ENCODE data around the gene BUB1.
"Not testable (repeated sequence)": the region's sequence is repeated elsewhere in the genome, so short reads cannot be mapped to it uniquely, and the experiment has no call there.

The BUB1 gene

DNA sequence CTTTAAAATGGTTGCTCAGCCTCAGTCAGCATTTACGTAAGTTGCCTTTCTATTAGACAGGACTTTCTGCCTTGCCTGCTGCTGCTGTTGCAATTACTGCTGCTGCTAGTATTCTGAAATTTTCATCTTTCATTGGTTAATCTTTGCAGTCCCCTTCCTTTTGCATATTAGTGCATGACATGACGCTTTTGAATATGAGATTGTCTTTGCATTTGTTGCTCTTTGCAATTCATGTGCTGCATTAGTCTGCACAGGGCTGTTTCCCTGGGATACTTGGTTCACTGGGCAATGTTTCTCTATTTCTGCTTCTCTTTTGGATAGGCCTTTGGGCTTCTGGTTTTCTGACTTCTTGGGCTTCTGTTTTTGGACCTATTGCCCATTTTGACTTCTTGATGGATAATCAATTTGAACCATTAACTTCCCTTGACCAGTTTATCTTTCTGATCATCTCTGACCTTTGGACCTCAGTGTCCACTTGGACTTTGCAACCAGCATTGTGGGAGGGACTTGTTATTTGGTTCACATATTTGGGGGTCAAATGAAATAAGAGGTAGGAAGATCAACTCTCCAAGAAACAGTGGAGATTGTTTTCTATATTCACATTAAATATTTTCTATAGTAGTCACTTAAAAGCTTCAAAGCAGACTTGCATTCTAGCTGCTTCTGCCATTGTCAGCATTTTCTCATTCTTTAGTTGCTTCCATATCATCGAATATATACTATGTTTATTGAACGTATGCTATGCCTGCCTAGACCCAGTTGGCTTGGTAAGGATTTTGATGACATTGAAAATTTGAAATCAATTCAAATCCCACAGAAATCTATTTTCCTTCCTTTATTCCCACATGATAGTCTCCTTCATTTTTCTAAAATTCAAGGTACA is 12.5 kb upstream of the BUB1 start:
- DNase-seq, result no peak

GRCh38 chr2:110688594-110689091 is 10.8 kb upstream of the BUB1 start:
- no peak for DNase-seq

GRCh38 chr2:110687775-110688484 is 10.1 kb upstream of the BUB1 start:
- not testable (repeated sequence) for DNase-seq

GRCh38 chr2:110682872-110683271 is 5.0 kb upstream of the BUB1 start:
- DNase-seq, result no peak

GRCh38 chr2:110682267-110682666 is 4.4 kb upstream of the BUB1 start:
- no peak for DNase-seq

GRCh38 chr2:110680709-110681108 is 2.8 kb upstream of the BUB1 start:
- DNase-seq, result no peak

DNA sequence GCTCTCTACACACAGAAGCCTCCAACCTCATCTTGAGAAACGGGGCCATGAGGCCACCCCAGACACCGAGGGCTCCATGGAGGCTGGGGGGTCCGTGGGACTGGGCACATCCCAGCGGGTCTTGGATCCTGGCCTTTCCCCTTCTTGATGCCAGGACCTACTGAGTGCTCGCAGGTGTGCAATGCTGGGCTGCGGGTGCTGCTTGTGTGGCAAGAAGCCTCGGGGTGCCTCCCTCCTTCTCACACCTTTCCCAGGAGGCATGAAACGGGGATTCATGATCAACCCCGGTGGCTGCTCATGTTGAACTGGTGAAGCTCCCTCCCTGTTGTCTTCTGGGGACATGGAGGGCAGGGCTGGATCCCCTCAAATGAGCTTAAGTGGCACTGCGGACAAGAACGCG is 2.0 kb upstream of the BUB1 start:
- DNase-seq, result no peak

DNA sequence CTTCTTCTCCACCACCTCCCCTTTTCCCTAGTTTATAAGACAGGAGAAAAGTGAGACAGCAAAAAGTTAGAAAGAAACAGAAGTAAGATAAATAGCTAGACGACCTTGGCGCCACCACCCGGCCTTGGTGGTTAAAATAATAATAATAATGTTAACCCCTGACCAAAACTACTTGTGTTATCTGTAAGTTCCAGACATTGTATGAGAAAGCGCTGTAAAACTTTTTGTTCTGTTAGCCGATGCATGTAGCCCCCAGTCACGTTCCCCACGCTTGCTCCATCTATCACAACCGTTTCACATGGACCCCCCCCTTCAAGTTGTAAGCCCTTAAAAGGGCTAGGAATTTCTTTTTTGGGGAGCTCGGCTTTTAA is 1.5 kb upstream of the BUB1 start:
- DNase-seq, result no peak

DNA sequence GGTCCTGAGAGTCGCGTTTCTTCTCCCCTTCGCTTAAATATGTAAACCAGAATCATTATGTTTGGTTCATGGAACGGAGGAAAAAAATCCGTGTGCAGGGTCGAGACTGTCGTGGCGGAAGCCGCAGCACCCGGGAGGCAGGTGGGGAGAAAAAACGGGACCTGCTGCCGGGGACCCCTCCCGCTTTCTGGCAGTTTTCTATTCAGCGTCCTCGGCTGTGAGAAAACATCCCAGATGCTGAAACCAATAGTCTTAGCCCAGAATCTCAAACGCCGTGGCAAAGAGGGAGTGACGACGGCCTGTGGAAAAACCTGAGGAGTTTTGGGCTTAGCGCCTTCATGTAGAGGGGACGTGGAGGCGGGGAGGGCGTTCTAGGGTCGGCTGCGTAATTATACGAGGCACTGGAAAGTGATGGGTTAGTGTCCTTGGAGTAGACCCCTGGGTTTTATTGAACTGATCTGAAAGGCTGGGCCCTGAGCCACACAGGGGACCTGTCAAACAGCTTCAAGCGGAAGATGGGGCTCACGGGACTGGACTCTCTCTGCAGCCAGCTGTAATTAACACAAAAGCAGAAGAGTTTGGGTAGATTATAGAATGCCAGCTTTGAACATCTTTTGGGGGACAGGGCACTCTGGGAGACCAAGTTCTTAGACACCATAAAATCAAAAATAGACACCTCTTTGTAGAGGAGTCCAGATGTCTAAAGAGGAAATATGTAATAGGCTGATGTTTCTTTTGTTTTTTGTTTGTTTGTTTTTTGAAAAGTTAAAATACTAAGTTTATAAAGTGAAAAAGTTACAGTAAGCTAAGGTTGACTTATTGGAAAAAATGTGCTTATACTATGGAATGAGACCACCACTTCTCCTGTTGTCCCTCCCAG is 834 bp upstream of the BUB1 start:
- DNase-seq, result peak; percentile 13

DNA sequence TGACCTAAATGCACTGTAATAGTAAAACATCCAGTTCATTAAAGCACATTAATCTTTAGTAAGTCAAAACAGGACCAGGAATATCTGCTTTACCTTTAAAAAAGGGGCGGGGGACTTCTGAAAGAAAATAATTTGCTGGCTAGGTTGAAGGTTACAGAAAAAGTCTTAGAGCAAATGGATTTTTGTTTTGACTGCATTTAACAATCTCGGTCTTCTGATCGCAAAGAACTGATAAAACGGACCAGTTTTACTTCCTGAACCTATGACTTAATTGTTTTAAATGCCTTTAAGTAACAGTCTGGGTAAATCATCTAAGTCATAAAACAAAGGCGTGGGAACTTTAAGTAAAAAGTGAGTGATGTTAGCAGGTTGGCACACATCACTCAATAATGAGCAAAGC is 783 bp downstream of the BUB1 start:
- DNase-seq, result no peak

- DNase-seq, result no peak
These were observed 2.2 kb downstream of the BUB1 start for GRCh38 chr2:110675679-110676078.

DNA sequence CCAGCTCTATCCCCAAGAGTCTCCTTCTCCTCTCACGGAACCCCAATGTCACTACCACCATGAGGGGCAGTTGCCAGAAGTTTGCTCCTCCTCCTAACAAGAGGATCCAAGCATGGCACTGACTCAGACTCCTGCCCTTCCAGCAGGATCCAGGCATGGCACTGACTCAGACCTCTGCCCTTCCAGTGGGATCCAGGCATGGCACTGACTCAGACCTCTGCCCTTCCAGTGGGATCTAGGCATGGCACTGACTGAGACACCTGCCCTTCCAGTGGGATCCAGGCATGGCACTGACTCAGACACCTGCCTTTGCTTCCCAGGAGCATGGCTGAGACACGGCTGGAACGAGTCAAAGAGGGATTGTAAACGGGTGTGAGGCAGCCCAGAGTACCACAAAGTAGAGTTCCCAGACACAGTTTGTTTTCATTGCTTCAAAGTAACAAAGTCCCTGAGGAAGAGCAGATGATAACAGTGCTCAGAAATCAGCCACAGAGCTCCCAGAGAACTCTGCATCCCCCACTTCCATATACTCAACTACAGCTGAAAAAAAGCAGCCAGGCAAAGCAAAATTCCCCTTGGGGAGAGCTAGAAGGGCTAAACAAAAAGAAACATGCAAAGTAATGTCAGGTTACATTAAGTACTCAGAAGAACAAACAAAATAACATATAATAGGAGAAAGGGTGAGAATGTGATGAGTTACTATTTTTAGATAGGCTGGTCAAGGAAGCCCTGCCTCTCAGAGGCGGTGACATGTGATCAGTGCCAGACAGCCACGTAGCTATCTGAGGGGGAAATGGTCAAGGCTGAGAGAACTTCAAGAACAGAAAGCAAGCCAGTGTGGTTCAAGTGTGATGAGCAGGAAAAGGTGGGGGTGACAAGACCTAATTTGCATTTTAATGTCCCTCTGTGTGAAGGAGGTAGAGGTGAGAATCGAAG is 3.0 kb downstream of the BUB1 start:
- no peak for DNase-seq

DNA sequence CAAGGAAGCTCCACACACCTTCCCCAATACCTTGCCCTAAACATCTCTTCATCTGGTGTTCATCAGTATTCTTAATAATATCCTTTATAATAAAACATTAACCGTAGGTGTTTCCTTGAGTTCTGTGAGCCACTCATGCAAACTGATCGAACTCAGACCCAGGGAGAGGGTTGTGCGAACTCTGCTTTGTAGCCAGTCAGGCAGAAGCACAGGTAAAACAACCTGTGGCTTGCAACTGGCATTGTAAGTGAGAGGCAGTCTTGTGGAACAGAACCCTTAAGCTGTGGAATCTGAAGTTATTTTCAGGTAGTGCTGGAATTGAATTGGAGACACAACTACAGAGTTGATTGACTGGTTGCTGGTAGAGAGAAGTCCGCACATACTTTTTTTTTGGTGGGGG is 4.7 kb downstream of the BUB1 start:
- no peak for DNase-seq

GRCh38 chr2:110670826-110671225 is 7.0 kb downstream of the BUB1 start:
- no peak for DNase-seq

GRCh38 chr2:110669079-110669478 is 8.8 kb downstream of the BUB1 start:
- DNase-seq, result no peak

DNA sequence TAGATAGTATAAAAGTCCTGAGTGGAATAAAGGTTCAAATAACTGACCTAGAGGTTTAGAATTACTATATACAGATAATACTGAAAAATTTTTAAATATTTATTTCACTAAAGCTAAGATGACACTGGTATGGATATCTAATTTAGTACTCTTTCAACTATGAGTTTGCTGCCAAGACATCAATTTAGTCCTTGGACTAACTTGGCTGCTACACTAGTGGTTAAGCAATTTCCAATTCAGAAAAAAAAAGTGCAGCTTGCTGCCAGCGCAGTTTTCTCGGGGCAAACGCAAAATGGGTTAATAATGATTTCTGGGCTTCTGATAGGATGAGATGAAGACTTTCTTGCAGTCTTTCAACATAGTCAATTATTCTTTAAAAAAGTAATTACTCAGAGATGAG is 10.8 kb downstream of the BUB1 start:
- no peak for DNase-seq

DNA sequence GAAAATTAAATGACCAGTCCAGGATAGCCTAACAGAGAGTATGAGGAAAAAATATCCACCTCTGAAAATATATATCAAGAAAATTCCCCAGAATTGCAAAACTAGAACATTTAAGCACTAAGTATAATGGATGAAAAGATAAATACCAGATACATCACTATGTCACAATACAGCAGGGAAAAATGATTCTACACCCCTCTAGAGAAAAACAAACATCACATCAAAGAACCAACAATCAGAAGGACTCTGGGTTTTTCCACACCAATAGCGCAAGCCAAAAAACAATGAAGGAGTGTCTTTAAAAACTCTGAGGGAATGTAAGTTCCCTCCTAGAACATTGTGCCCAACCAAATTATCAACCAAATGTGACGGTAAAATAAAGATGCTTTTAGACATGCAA is 13.7 kb downstream of the BUB1 start:
- no peak for DNase-seq

GRCh38 chr2:110662560-110662959 is 15.3 kb downstream of the BUB1 start:
- DNase-seq, result no peak

GRCh38 chr2:110660558-110660957 is 17.3 kb downstream of the BUB1 start:
- no peak for DNase-seq

- DNase-seq, result no peak
These were observed 18.6 kb downstream of the BUB1 start for GRCh38 chr2:110659248-110659647.

DNA sequence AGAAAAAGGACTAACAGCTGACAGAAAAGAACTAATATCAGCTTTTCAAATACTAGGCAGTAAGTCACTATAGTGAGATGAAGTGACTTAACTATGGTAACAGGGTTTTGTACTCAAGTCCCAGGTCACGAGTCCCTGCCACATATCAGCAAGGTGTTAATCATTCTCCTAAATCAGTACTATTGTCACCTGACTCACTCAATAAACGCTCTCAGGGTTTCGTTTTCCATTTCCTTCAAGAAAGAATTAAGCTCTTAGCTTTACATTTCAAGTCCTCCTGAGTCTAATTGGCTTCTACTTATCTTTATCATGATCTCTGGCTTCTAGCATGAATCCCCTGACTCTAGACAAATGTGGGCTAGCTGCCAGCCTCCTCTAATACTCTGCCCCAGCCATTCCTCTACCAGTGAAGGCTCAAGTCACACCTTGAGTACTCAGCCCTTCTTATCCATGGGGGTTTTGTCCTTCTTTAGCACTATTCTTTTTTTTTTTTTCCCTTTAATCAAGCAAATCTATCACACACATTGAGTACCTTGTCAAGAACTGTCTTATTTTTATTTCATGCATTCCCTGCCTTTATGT is 20.0 kb downstream of the BUB1 start:
- no peak for DNase-seq

GRCh38 chr2:110655701-110656100 is 22.2 kb downstream of the BUB1 start:
- no peak for DNase-seq
